ENCODE results near the gene SLC20A1. TPM values are rescaled to one million over a fixed set of nuclear protein-coding genes. Genes with fewer than 3 reads are reported as not detected.

SLC20A1 gene
- total RNA-seq, 5 donors from 2014 or later (not counting 1 experiment from before 2014, with no cell fraction given) = 65.8 to 135 (median 83.0) TPM

GRCh38 chr2:112674229-112674628 lies 28.5 kb downstream of the SLC20A1 start:
- no peaks in the 10 kb centered on the region for H3K9me3 Mint-ChIP-seq
- H3K36me3 ChIP-seq (ENCODE audit: control insufficient read depth in 2 of 2, extremely low read depth in 1 of 2, insufficient read depth in 1 of 2, low read length in 1 of 2) = no peaks in the 10 kb centered on the region
- POLR2A ChIA-PET = no interaction called here

GRCh38 chr2:112679484-112679883 lies 33.7 kb downstream of the SLC20A1 start:
- H3K27me3 Mint-ChIP-seq = peaks cover 1 to 3% of the 10 kb centered on the region in 2 donors
- DNase-seq = no peak
- WGBS (ENCODE audit: insufficient coverage) = 80% methylated on average over 1 of the region's 3 CpGs
- no peak overlapping the region for H3K27ac Mint-ChIP-seq
- H3K27me3 ChIP-seq (replicated peaks in 1 of 2; ENCODE audit: control insufficient read depth in 2 of 2, extremely low read depth in 1 of 2, insufficient read depth in 2 of 2, low read length in 1 of 2) = no peaks in the 10 kb centered on the region
- no peak for ATAC-seq (replicated peaks in 1 of 4)
- H3K4me3 ChIP-seq (ENCODE audit: control insufficient read depth in 1 of 2, extremely low read depth in 1 of 2, low read length in 1 of 2) = no peak overlapping the region
- H3K9me3 Mint-ChIP-seq = no peaks in the 10 kb centered on the region
- peaks cover 0 to 10% (median 5%) of the 10 kb centered on the region in 3 donors for H3K4me1 Mint-ChIP-seq
- H3K9me3 ChIP-seq = no peaks in the 10 kb centered on the region
- no peak overlapping the region for H3K4me3 Mint-ChIP-seq
- H3K27ac ChIP-seq (ENCODE audit: low read length) = no peak overlapping the region
- H3K36me3 ChIP-seq (ENCODE audit: control insufficient read depth in 2 of 2, extremely low read depth in 1 of 2, insufficient read depth in 1 of 2, low read length in 1 of 2) = no peaks in the 10 kb centered on the region
- H3K36me3 Mint-ChIP-seq = no peaks in the 10 kb centered on the region
- peaks cover 0 to 6% of the 10 kb centered on the region in 2 experiments for H3K4me1 ChIP-seq (ENCODE audit: control insufficient read depth in 1 of 2, extremely low read depth in 1 of 2, insufficient read depth in 2 of 2, low read length in 2 of 2)
- POLR2A ChIA-PET = interaction anchor here in 1 of 2 donors (0.6 kb wide), 1 partner anchor 50 kb away, joined by 3 read pairs; no protein-coding TSS in a partner anchor
- CTCF ChIA-PET = no interaction called here

More at GRCh38 chr2:112674229-112674628, 28.5 kb downstream of the SLC20A1 start:
- peaks cover 3% of the 10 kb centered on the region in 2 donors for H3K27me3 Mint-ChIP-seq
- Histone ChIP-seq H3K4me1 (ENCODE audit: control insufficient read depth in 1 of 2, extremely low read depth in 1 of 2, insufficient read depth in 2 of 2, low read length in 2 of 2) (no peaks in the 10 kb centered on the region), H3K9me3 (no peaks in the 10 kb centered on the region), H3K27me3 (replicated peaks in 1 of 2; ENCODE audit: control insufficient read depth in 2 of 2, extremely low read depth in 1 of 2, insufficient read depth in 2 of 2, low read length in 1 of 2) (no peaks in the 10 kb centered on the region), H3K4me3 (ENCODE audit: control insufficient read depth in 1 of 2, extremely low read depth in 1 of 2, low read length in 1 of 2) (no peak overlapping the region), H3K27ac (ENCODE audit: low read length) (no peak overlapping the region)
- CTCF ChIA-PET = no interaction called here
- H3K27ac Mint-ChIP-seq = no peak overlapping the region
- WGBS (ENCODE audit: insufficient coverage) = no CpG with 5 or more reads among the region's 12 CpGs
- no peaks in the 10 kb centered on the region for H3K36me3 Mint-ChIP-seq
- peaks cover 0 to 2% (median 0%) of the 10 kb centered on the region in 3 donors for H3K4me1 Mint-ChIP-seq
- ATAC-seq (replicated peaks in 1 of 4) = no peak
- peak in 1 of 35 experiments; percentile 37 for DNase-seq
- no peak overlapping the region for H3K4me3 Mint-ChIP-seq

- POLR2A ChIA-PET = no interaction called here
- Histone ChIP-seq H3K4me3 (ENCODE audit: control insufficient read depth in 1 of 2, extremely low read depth in 1 of 2, low read length in 1 of 2) (no peak overlapping the region), H3K4me1 (ENCODE audit: control insufficient read depth in 1 of 2, extremely low read depth in 1 of 2, insufficient read depth in 2 of 2, low read length in 2 of 2) (peaks cover 0 to 6% of the 10 kb centered on the region in 2 experiments), H3K36me3 (ENCODE audit: control insufficient read depth in 2 of 2, extremely low read depth in 1 of 2, insufficient read depth in 1 of 2, low read length in 1 of 2) (no peaks in the 10 kb centered on the region), H3K9me3 (no peaks in the 10 kb centered on the region), H3K27me3 (replicated peaks in 1 of 2; ENCODE audit: control insufficient read depth in 2 of 2, extremely low read depth in 1 of 2, insufficient read depth in 2 of 2, low read length in 1 of 2) (no peaks in the 10 kb centered on the region), H3K27ac (ENCODE audit: low read length) (no peak overlapping the region)
- ATAC-seq (replicated peaks in 1 of 4) = no peak
- H3K27ac Mint-ChIP-seq = no peak overlapping the region
- CTCF ChIA-PET = interaction anchor here in 1 of 2 donors (0.6 kb wide), 1 partner anchor 52 kb away, joined by 5 read pairs; no protein-coding TSS in a partner anchor
- H3K27me3 Mint-ChIP-seq = no peaks in the 10 kb centered on the region
- no peaks in the 10 kb centered on the region for H3K9me3 Mint-ChIP-seq
- peaks cover 0 to 15% (median 5%) of the 10 kb centered on the region in 3 donors for H3K4me1 Mint-ChIP-seq
- DNase-seq = no peak
- no peaks in the 10 kb centered on the region for H3K36me3 Mint-ChIP-seq
- 100% methylated on average over 1 of the region's 5 CpGs for WGBS (ENCODE audit: insufficient coverage)
- H3K4me3 Mint-ChIP-seq = no peak overlapping the region
Measured at GRCh38 chr2:112680666-112681101, 34.9 kb downstream of the SLC20A1 start.

- H3K27ac Mint-ChIP-seq = no peak overlapping the region
- H3K27me3 Mint-ChIP-seq = no peaks in the 10 kb centered on the region
- Histone ChIP-seq H3K4me3 (ENCODE audit: control insufficient read depth in 1 of 2, extremely low read depth in 1 of 2, low read length in 1 of 2) (no peak overlapping the region), H3K4me1 (ENCODE audit: control insufficient read depth in 1 of 2, extremely low read depth in 1 of 2, insufficient read depth in 2 of 2, low read length in 2 of 2) (peaks cover 4 to 11% of the 10 kb centered on the region in 2 experiments), H3K27me3 (replicated peaks in 1 of 2; ENCODE audit: control insufficient read depth in 2 of 2, extremely low read depth in 1 of 2, insufficient read depth in 2 of 2, low read length in 1 of 2) (no peaks in the 10 kb centered on the region), H3K9me3 (no peaks in the 10 kb centered on the region), H3K27ac (ENCODE audit: low read length) (no peak overlapping the region), H3K36me3 (ENCODE audit: control insufficient read depth in 2 of 2, extremely low read depth in 1 of 2, insufficient read depth in 1 of 2, low read length in 1 of 2) (no peaks in the 10 kb centered on the region)
- peaks cover 0 to 18% (median 5%) of the 10 kb centered on the region in 3 donors for H3K4me1 Mint-ChIP-seq
- CTCF ChIA-PET = interaction anchor here in 1 of 2 donors (0.5 kb wide), 1 partner anchor 81 kb away, joined by 5 read pairs; no protein-coding TSS in a partner anchor
- ATAC-seq (replicated peaks in 1 of 4) (no peak), DNase-seq (no peak)
- H3K36me3 Mint-ChIP-seq = no peaks in the 10 kb centered on the region
- POLR2A ChIA-PET = interaction anchor here in 1 of 2 donors (0.6 kb wide), 1 partner anchor 12 kb away, joined by 8 read pairs; no protein-coding TSS in a partner anchor
- WGBS (ENCODE audit: insufficient coverage) = 98% methylated on average over 4 of the region's 7 CpGs
- H3K9me3 Mint-ChIP-seq = no peaks in the 10 kb centered on the region
- H3K4me3 Mint-ChIP-seq = no peak overlapping the region
Measured at GRCh38 chr2:112682101-112682500, 36.4 kb downstream of the SLC20A1 start.

GRCh38 chr2:112683550-112684414 lies 38.0 kb downstream of the SLC20A1 start:
- Mint-ChIP-seq H3K4me3 (no peak overlapping the region), H3K4me1 (peaks cover 0 to 18% (median 5%) of the 10 kb centered on the region in 3 donors), H3K9me3 (no peaks in the 10 kb centered on the region), H3K27me3 (no peaks in the 10 kb centered on the region), H3K36me3 (no peaks in the 10 kb centered on the region), H3K27ac (peak overlapping the region; percentile 8 to 16)
- ATAC-seq (replicated peaks in 1 of 4) (no peak), DNase-seq (no peak)
- POLR2A ChIA-PET = interaction anchor here in 1 of 2 donors (0.6 kb wide), 1 partner anchor 12 kb away, joined by 4 read pairs; no protein-coding TSS in a partner anchor
- CTCF ChIA-PET = interaction anchor here in 1 of 2 donors (0.6 to 0.9 kb wide), 2 partner anchors 57 to 65 kb away, joined by 3 to 4 read pairs; no protein-coding TSS in a partner anchor
- no peaks in the 10 kb centered on the region for H3K36me3 ChIP-seq (ENCODE audit: control insufficient read depth in 2 of 2, extremely low read depth in 1 of 2, insufficient read depth in 1 of 2, low read length in 1 of 2)
- peaks cover 4 to 11% of the 10 kb centered on the region in 2 experiments for H3K4me1 ChIP-seq (ENCODE audit: control insufficient read depth in 1 of 2, extremely low read depth in 1 of 2, insufficient read depth in 2 of 2, low read length in 2 of 2)
- H3K4me3 ChIP-seq (ENCODE audit: control insufficient read depth in 1 of 2, extremely low read depth in 1 of 2, low read length in 1 of 2) = no peak overlapping the region
- H3K9me3 ChIP-seq = no peaks in the 10 kb centered on the region
- H3K27me3 ChIP-seq (replicated peaks in 1 of 2; ENCODE audit: control insufficient read depth in 2 of 2, extremely low read depth in 1 of 2, insufficient read depth in 2 of 2, low read length in 1 of 2) = no peaks in the 10 kb centered on the region
- WGBS (ENCODE audit: insufficient coverage) = 70% methylated on average over 6 of the region's 12 CpGs
- no peak overlapping the region for H3K27ac ChIP-seq (ENCODE audit: low read length)

- ATAC-seq (replicated peaks in 1 of 4) (no peak), DNase-seq (no peak)
- no peaks in the 10 kb centered on the region for H3K9me3 ChIP-seq
- no CpG with 5 or more reads among the region's 3 CpGs for WGBS (ENCODE audit: insufficient coverage)
- Mint-ChIP-seq H3K4me3 (no peak overlapping the region), H3K36me3 (no peaks in the 10 kb centered on the region), H3K27me3 (no peaks in the 10 kb centered on the region), H3K9me3 (no peaks in the 10 kb centered on the region), H3K4me1 (peaks cover 0 to 18% (median 5%) of the 10 kb centered on the region in 3 donors), H3K27ac (no peak overlapping the region)
- no peak overlapping the region for H3K4me3 ChIP-seq (ENCODE audit: control insufficient read depth in 1 of 2, extremely low read depth in 1 of 2, low read length in 1 of 2)
- no peaks in the 10 kb centered on the region for H3K27me3 ChIP-seq (replicated peaks in 1 of 2; ENCODE audit: control insufficient read depth in 2 of 2, extremely low read depth in 1 of 2, insufficient read depth in 2 of 2, low read length in 1 of 2)
- CTCF ChIA-PET = interaction anchor here (0.6 to 0.7 kb wide), 2 partner anchors 66 to 168 kb away, joined by 3 to 6 read pairs; no protein-coding TSS in a partner anchor
- peaks cover 4 to 11% of the 10 kb centered on the region in 2 experiments for H3K4me1 ChIP-seq (ENCODE audit: control insufficient read depth in 1 of 2, extremely low read depth in 1 of 2, insufficient read depth in 2 of 2, low read length in 2 of 2)
- no peaks in the 10 kb centered on the region for H3K36me3 ChIP-seq (ENCODE audit: control insufficient read depth in 2 of 2, extremely low read depth in 1 of 2, insufficient read depth in 1 of 2, low read length in 1 of 2)
- H3K27ac ChIP-seq (ENCODE audit: low read length) = no peak overlapping the region
- POLR2A ChIA-PET = no interaction called here
Measured at GRCh38 chr2:112684415-112684775, 38.7 kb downstream of the SLC20A1 start.

Measured in T-cell (primary cell).